ENCODE measurements around the gene TNS3.

The TNS3 gene

DNA sequence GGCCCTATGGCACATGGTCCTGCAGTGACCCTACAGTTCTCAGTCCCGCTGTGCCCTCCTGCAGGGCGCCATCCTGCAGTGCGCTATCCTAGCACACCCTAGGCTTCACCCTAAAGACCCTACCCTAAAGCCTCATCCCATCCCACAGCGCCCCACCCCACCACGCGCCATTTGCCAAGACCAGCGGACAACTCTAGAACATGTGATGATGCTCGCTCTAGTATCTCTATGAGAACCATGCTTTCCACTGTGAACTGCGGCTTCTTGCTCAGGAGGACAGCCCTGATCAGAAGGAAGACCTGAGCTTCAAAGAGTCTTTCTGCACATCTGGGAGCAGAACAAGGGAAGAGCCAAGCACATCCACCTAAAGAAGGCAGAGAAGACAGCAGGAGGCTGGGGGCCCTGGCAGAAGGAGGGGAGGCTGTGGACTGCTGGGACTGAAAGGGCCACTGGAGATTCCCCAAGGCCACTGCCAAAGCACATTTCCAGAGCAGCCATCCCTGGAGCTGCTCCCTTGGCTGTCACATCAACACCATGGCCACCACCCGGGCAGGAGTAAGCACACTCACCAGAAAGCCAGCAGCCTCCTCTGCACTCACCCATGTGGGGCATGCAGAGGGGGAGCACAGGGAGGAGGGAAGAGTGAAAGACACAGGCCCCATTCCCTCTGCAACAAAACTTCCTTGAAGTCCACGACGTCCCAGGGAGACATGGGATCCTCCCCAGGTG lies 134.1 kb downstream of the TNS3 start:
- DNase-seq (ENCODE audit: low read depth in 1 of 2, low spot score in 1 of 2), result no peak
- H3K27ac ChIP-seq (replicated peaks), result no peak overlapping the region
- H3K27me3 ChIP-seq (ENCODE audit: insufficient read depth, poor library complexity, severe bottlenecking), result no peaks in the 10 kb centered on the region
- TF ChIP-seq SPI1 (IDR thresholded peaks at IDR 0.05; ENCODE audit: borderline replicate concordance, low read depth), result no peak
- TF ChIP-seq, protein P1, sequence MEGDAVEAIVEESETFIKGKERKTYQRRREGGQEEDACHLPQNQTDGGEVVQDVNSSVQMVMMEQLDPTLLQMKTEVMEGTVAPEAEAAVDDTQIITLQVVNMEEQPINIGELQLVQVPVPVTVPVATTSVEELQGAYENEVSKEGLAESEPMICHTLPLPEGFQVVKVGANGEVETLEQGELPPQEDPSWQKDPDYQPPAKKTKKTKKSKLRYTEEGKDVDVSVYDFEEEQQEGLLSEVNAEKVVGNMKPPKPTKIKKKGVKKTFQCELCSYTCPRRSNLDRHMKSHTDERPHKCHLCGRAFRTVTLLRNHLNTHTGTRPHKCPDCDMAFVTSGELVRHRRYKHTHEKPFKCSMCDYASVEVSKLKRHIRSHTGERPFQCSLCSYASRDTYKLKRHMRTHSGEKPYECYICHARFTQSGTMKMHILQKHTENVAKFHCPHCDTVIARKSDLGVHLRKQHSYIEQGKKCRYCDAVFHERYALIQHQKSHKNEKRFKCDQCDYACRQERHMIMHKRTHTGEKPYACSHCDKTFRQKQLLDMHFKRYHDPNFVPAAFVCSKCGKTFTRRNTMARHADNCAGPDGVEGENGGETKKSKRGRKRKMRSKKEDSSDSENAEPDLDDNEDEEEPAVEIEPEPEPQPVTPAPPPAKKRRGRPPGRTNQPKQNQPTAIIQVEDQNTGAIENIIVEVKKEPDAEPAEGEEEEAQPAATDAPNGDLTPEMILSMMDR (IDR thresholded peaks at IDR 0.05; ENCODE audit: insufficient read depth, low read length), result no peak
- TF ChIP-seq, protein P2, sequence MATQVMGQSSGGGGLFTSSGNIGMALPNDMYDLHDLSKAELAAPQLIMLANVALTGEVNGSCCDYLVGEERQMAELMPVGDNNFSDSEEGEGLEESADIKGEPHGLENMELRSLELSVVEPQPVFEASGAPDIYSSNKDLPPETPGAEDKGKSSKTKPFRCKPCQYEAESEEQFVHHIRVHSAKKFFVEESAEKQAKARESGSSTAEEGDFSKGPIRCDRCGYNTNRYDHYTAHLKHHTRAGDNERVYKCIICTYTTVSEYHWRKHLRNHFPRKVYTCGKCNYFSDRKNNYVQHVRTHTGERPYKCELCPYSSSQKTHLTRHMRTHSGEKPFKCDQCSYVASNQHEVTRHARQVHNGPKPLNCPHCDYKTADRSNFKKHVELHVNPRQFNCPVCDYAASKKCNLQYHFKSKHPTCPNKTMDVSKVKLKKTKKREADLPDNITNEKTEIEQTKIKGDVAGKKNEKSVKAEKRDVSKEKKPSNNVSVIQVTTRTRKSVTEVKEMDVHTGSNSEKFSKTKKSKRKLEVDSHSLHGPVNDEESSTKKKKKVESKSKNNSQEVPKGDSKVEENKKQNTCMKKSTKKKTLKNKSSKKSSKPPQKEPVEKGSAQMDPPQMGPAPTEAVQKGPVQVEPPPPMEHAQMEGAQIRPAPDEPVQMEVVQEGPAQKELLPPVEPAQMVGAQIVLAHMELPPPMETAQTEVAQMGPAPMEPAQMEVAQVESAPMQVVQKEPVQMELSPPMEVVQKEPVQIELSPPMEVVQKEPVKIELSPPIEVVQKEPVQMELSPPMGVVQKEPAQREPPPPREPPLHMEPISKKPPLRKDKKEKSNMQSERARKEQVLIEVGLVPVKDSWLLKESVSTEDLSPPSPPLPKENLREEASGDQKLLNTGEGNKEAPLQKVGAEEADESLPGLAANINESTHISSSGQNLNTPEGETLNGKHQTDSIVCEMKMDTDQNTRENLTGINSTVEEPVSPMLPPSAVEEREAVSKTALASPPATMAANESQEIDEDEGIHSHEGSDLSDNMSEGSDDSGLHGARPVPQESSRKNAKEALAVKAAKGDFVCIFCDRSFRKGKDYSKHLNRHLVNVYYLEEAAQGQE (IDR thresholded peaks at IDR 0.05; ENCODE audit: insufficient replicate concordance, low read depth), result no peak
- no peak for TF ChIP-seq GABPA (IDR thresholded peaks at IDR 0.05; ENCODE audit: low read depth)
- no peak for TF ChIP-seq POLR2AphosphoS5 (IDR thresholded peaks at IDR 0.05; ENCODE audit: low read depth)
- no peak overlapping the region for H3K4me3 ChIP-seq (replicated peaks; ENCODE audit: insufficient read depth, low read length)

DNA sequence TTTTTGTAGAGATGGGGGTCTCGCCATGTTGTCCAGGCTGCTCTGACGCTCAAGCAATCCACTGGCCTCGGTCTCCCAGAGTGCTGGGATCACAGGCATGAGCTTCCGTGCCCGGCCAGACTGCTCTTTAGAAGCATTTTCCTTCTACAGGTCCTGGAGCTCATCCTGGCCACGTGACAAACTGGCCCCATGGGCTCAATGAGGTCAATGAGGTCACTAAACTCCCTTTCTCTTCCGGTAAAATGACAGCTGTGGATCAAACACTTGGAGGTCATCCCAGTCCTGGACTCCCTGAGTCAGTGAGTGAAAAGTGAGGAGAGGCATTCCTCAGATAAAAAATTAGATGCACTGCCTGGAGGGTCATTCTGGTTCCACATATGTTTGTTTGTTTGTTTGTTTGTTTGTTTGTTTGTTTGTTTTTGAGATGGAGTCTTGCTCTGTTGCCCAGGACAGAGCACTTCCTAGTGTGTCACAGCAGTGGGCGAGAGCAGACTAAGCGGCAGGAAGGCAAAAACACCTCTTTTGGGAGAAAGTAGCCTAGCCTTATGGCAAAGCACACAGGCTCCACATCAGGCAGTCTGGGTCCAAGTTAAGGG lies 134.9 kb downstream of the TNS3 start:
- Histone ChIP-seq H3K27ac (replicated peaks) (no peak overlapping the region), H3K4me3 (replicated peaks; ENCODE audit: insufficient read depth, low read length) (no peak overlapping the region), H3K27me3 (ENCODE audit: insufficient read depth, poor library complexity, severe bottlenecking) (no peaks in the 10 kb centered on the region)
- TF ChIP-seq, protein P2 (IDR thresholded peaks at IDR 0.05; ENCODE audit: insufficient replicate concordance, low read depth), result no peak
- TF ChIP-seq GABPA (IDR thresholded peaks at IDR 0.05; ENCODE audit: low read depth) (no peak), SPI1 (IDR thresholded peaks at IDR 0.05; ENCODE audit: borderline replicate concordance, low read depth) (no peak), POLR2AphosphoS5 (IDR thresholded peaks at IDR 0.05; ENCODE audit: low read depth) (no peak)
- TF ChIP-seq, protein P1 (IDR thresholded peaks at IDR 0.05; ENCODE audit: insufficient read depth, low read length), result no peak
- DNase-seq (ENCODE audit: low read depth in 1 of 2, low spot score in 1 of 2), result no peak

DNA sequence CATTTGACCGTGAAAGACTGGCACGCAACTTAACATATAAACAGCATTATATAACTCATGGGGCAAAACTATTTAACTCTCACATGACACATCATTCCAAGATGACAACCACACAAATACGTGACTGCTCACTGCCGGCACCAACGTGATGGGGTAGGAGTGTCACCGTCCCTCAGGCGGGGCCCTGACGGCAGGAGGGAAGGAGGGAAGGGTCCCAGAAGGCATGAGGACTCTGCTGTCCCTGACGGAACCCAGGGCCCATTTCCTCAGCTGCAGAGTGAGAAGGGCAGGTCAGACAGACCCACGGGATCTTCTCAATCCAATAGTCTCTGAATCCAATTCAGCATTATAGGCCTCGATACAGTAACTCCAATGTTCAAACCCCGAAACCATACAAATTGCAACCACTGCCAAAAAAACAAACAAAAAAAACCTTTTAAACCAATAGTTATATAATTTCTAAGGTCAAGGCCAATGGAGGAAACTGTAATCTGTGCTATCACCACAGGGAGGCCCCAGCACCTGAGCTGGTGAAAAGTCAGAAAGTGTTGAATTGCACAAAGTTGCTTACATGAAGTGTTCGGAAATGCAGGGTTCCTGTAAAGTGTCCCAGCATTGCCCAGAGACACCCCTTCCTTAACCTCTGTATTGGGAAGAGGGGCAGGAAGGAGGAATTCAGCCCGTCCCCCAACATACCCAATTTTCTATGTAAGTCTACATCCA lies 137.4 kb downstream of the TNS3 start:
- no peak for TF ChIP-seq SPI1 (IDR thresholded peaks at IDR 0.05; ENCODE audit: borderline replicate concordance, low read depth)
- TF ChIP-seq, protein P1 (IDR thresholded peaks at IDR 0.05; ENCODE audit: insufficient read depth, low read length), result peak; percentile 27
- TF ChIP-seq, protein P2 (IDR thresholded peaks at IDR 0.05; ENCODE audit: insufficient replicate concordance, low read depth), result no peak
- H3K27ac ChIP-seq (replicated peaks), result no peak overlapping the region
- no peaks in the 10 kb centered on the region for H3K27me3 ChIP-seq (ENCODE audit: insufficient read depth, poor library complexity, severe bottlenecking)
- DNase-seq (ENCODE audit: low read depth in 1 of 2, low spot score in 1 of 2), result no peak
- H3K4me3 ChIP-seq (replicated peaks; ENCODE audit: insufficient read depth, low read length), result no peak overlapping the region

All from HL-60 (cell line).